Tibial nerve (tissue), 4 donors: ENCODE measurements around the gene BLVRB. TPM values are rescaled to one million over a fixed set of nuclear protein-coding genes. Genes with fewer than 3 reads are reported as not detected.
A peak's percentile ranks its signal among the peaks of the same experiment; 100 is the strongest.
"Not testable (repeated sequence)": the region's sequence is repeated elsewhere in the genome, so short reads cannot be mapped to it uniquely, and the experiment has no call there.

Source experiments
- DNase-seq, 2 donors: peaks; one replicate each; pipeline ENCODE4 v3.0.0-alpha.2; 2019; ENCODE audit warnings: low spot score in 2 of 2
- H3K27ac ChIP-seq, 4 donors: fragments of 200-600 bp; sonication (generic) in 3 of 4; one replicate each; pipeline ENCODE4 v1.5.1; 2017 to 2019; ENCODE audit warnings: mild to moderate bottlenecking in 1 of 4
- H3K27me3 ChIP-seq, 2 donors: fragments of 200-600 bp; sonication (generic) in 1 of 2; one replicate each; pipeline versions ENCODE4 v1.5.1 to v1.6.0; 2017 to 2019
- H3K36me3 ChIP-seq, 3 donors: fragments of 200-600 bp; sonication (generic); one replicate each; pipeline ENCODE4 v1.5.1; 2018 to 2019
- H3K4me1 ChIP-seq, 4 donors: fragments of 200-600 bp; sonication (generic) in 3 of 4; one replicate each; pipeline ENCODE4 v1.5.1; 2017 to 2019
- H3K4me3 ChIP-seq, 4 donors: fragments of 200-600 bp; sonication (generic) in 3 of 4; one replicate each; pipeline ENCODE4 v1.5.1; 2017 to 2019; ENCODE audit warnings: mild to moderate bottlenecking in 1 of 4, moderate library complexity in 1 of 4
- H3K9me3 ChIP-seq, 4 donors: fragments of 200-600 bp; sonication (generic) in 3 of 4; one replicate each; pipeline ENCODE4 v1.5.1; 2017 to 2019
- EP300 ChIP-seq, 2 donors: sonication (generic); formaldehyde crosslinking; IDR thresholded peaks; one replicate each; pipeline ENCODE4 v1.6.1; 2017; ENCODE audit warnings: antibody characterized with exemption in 2 of 2, mild to moderate bottlenecking in 1 of 2
- POLR2A ChIP-seq, 2 donors: fragments of 450-650 bp; IDR thresholded peaks; one replicate each; pipeline ENCODE4 v1.6.1; 2017; ENCODE audit warnings: antibody characterized with exemption in 2 of 2, mild to moderate bottlenecking in 2 of 2, moderate library complexity in 2 of 2
- WGBS, 2 donors: methylation state at CpG; one replicate each; pipeline ENCODE4 v1.1.5; 2018; 5-methylcytosine and 5-hydroxymethylcytosine counted together
- total RNA-seq, 4 donors: library from RNA; depleted of rRNA; stranded (reverse); fragments of >200 nt; gene quantifications; one replicate each; pipeline ENCODE4 v1.1.0, GENCODE V29; 2016
- TF ChIP-seq, protein P1 (sequence below), 5 experiments: fragments of 200-600 bp in 3 of 5; fragments of 450-650 bp in 2 of 5; sonication (generic) in 3 of 5; IDR thresholded peaks; one replicate each; pipeline ENCODE4 v1.5.1; 2016 to 2019; ENCODE audit warnings: antibody characterized with exemption in 5 of 5, mild to moderate bottlenecking in 3 of 5, moderate library complexity in 2 of 5

Gene BLVRB
- total RNA-seq, 4 donors from 2014 or later = 219 to 299 (median 244) TPM

DNA sequence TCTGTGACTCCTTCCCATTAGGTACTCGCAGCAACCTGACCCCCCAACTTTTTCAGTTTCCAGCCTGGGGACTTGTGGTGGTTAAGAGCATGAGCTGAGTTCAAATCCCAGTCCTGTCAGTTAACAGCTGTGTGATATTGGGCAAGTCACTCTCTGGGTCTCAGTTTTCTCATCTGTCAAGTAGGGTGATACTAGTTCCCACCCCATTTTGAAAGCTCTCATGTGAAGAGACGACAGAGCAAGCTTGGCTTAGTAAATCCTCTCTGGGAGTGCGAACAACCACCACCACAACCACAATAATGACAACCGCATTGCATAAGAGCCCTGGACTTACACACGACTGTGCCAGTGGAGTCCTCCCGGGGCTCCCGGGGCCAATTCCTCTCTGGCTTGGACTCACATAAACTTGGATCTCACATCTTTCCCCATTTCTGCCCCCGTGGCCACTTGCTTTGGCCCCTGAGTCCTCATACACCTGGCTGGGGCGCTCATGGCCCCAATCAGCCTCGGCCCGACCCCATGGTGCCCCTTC, 454 bp downstream of the BLVRB start:
- Histone ChIP-seq H3K4me1 (peaks cover 0 to 40% (median 29%) of the 10 kb centered on the region in 4 donors), H3K36me3 (no peaks in the 10 kb centered on the region), H3K9me3 (no peaks in the 10 kb centered on the region), H3K27me3 (no peaks in the 10 kb centered on the region), H3K4me3 (peak overlapping the region; percentile 59 to 94 (median 78)), H3K27ac (peak overlapping the region; percentile 92 to 99 (median 96))
- WGBS, 2 donors = 15% methylated on average over 11 of the region's 11 CpGs
- peak in 1 of 2 donors; percentile 61 for DNase-seq
- TF ChIP-seq EP300 (IDR thresholded peaks at IDR 0.05) (no peak), POLR2A (IDR thresholded peaks at IDR 0.05) (no peak)
- TF ChIP-seq, protein P1, sequence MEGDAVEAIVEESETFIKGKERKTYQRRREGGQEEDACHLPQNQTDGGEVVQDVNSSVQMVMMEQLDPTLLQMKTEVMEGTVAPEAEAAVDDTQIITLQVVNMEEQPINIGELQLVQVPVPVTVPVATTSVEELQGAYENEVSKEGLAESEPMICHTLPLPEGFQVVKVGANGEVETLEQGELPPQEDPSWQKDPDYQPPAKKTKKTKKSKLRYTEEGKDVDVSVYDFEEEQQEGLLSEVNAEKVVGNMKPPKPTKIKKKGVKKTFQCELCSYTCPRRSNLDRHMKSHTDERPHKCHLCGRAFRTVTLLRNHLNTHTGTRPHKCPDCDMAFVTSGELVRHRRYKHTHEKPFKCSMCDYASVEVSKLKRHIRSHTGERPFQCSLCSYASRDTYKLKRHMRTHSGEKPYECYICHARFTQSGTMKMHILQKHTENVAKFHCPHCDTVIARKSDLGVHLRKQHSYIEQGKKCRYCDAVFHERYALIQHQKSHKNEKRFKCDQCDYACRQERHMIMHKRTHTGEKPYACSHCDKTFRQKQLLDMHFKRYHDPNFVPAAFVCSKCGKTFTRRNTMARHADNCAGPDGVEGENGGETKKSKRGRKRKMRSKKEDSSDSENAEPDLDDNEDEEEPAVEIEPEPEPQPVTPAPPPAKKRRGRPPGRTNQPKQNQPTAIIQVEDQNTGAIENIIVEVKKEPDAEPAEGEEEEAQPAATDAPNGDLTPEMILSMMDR (IDR thresholded peaks at IDR 0.05) = no peak

DNA sequence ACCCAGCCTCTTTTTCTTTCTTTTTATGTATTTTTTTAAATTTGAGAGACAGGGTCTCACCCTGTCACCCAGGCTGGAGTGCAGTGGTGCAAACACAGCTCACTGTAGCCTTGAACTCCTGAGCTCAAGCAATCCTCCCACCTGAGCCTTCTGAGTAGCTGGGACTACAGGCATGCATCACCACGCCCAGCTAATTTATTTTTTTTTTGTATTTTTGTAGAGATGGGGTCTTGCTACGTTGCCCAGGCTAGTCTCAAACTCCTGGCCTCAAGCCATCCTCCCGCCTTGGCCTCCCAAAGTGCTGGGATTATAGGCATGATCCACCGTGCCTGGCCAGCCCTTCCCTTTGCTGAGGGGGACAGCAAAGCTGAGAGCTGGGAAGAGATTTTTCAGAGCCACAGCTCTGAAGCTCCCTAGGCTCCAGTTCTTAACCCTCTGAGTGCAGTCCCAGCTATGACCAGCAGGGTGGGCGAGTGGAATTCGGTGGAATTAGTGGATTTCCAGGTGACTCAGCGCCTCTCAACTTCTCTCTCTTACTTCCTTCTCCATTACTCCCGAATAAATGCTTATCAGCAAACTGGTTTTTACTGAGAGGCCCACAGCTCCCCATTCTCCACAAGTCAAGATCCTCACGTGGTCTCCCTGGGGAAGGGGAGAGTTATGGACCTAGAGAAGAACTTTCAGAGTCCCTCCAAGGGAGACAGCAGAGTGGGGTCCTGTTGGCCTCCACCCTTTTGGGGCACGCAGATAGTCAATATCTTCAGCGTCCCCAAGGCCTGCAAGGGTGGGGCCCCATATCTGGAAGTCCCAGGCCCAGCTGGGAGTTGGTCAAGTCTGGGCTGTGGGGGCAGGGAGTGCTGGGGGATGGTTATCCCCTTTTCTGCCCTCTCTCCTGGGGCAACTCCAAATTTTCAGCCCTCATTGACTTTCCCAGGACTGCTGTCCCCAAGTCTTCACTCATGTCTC, 1.2 kb downstream of the BLVRB start:
- Histone ChIP-seq H3K27ac (peak overlapping the region; percentile 92 to 99 (median 96)), H3K4me3 (peak overlapping the region; percentile 59 to 94 (median 78)), H3K36me3 (no peaks in the 10 kb centered on the region), H3K9me3 (no peaks in the 10 kb centered on the region), H3K27me3 (no peaks in the 10 kb centered on the region), H3K4me1 (peaks cover 0 to 40% (median 29%) of the 10 kb centered on the region in 4 donors)
- peak; percentile 87 to 95 for DNase-seq
- 26 to 29% methylated on average over 11 of the region's 11 CpGs for WGBS, 2 donors
- TF ChIP-seq POLR2A (IDR thresholded peaks at IDR 0.05) = no peak
- TF ChIP-seq EP300 (IDR thresholded peaks at IDR 0.05) = peak in 1 of 2 donors; percentile 48
- TF ChIP-seq, protein P1 (IDR thresholded peaks at IDR 0.05) = peak; percentile 77 to 89 (median 84)

DNA sequence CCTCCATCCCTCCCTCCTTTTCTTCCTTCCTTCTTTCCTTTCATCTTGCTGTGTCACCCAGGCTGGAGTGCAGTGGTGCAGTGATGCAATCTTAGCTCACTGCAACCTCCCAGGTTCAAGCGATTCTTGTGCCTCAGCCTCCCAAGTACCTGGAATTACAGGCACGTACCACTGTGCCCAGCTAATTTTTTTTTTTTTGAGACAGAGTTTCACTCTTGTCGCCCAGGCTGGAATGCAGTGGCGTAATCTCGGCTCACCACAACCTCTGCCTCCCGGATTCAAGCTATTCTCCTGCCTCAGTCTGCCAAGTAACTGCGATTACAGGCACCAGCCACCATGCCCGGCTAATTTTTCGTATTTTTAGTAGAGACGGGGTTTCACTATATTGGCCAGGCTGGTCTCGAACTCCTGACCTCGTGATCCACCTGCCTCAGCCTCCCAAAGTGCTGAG, 1.9 kb downstream of the BLVRB start:
- not testable (repeated sequence) for H3K36me3 ChIP-seq, H3K27me3 ChIP-seq, DNase-seq, H3K9me3 ChIP-seq
- peaks cover 0 to 40% (median 29%) of the 10 kb centered on the region in 4 donors for H3K4me1 ChIP-seq
- 64 to 73% methylated on average over 12 of the region's 12 CpGs for WGBS, 2 donors
- H3K4me3 ChIP-seq = peak overlapping the region in 1 of 4 donors; percentile 85
- peak overlapping the region in 3 of 4 donors; percentile 92 to 99 (median 98) for H3K27ac ChIP-seq

DNA sequence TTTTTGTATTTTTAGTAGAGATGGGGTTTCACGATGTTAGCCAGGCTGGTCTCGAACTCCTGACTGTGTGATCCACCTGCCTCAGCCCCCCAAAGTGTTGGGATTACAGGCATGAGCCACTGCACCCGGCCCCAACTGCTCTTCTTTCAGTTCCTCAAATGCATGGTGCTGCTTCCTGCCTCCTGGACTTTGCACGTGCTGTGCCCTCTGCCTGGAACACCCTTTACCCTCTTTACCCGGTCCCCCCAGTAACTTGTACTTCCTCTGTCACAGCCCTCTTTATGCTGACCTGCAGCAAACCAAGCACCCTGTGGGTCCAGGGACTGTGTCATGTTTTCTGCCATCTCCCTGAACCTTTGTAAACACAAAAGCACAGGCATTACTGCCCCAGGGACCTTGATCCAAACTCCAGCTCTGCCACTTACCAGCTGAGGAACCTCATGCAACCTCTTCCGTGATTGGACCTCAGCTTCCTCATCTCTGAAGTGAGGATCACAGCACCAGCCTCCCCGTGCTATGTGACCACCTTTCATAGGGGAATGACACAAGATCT, 3.8 kb downstream of the BLVRB start:
- 68 to 72% methylated on average over 7 of the region's 7 CpGs for WGBS, 2 donors
- peaks cover 0 to 18% (median 0%) of the 10 kb centered on the region in 3 donors for H3K36me3 ChIP-seq
- H3K4me1 ChIP-seq = peaks cover 0 to 32% (median 23%) of the 10 kb centered on the region in 4 donors
- no peak for DNase-seq
- H3K4me3 ChIP-seq = no peak overlapping the region
- peak overlapping the region in 1 of 4 donors; percentile 36 for H3K27ac ChIP-seq
- peak in 1 of 2 donors; percentile 43 for TF ChIP-seq EP300 (IDR thresholded peaks at IDR 0.05)
- TF ChIP-seq, protein P1 (IDR thresholded peaks at IDR 0.05) = no peak
- no peaks in the 10 kb centered on the region for H3K27me3 ChIP-seq
- no peaks in the 10 kb centered on the region for H3K9me3 ChIP-seq

DNA sequence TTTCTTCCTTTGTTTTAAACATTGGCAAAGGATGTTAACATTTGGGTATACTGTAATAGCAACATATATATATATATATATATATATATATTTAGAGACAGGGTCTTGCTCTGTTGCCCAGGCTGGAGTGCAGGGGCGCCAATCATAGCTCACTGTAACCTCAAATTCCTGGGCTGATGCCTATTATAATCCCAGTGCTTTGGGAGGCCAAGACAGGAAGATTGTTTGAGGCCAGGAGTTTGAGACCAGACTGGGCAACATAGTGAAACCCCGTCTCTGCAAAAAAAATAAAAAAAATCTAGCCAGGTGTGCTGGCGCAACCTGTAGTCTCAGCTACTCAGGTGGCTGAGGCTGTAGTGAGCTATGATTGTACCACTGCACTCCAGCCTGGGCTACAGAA, 5.4 kb downstream of the BLVRB start:
- 89 to 92% methylated on average over 3 of the region's 3 CpGs for WGBS, 2 donors
- Histone ChIP-seq H3K9me3 (no peaks in the 10 kb centered on the region), H3K4me1 (peaks cover 0 to 27% (median 15%) of the 10 kb centered on the region in 4 donors), H3K27me3 (no peaks in the 10 kb centered on the region), H3K27ac (no peak overlapping the region), H3K36me3 (peaks cover 0 to 31% (median 0%) of the 10 kb centered on the region in 3 donors), H3K4me3 (no peak overlapping the region)
- TF ChIP-seq POLR2A (IDR thresholded peaks at IDR 0.05) = no peak
- no peak for TF ChIP-seq EP300 (IDR thresholded peaks at IDR 0.05)
- TF ChIP-seq, protein P1 (IDR thresholded peaks at IDR 0.05) = no peak
- DNase-seq = no peak
